ENCODE data around the gene COL4A6.

Gene COL4A6

GRCh38 chrX:108216919-108217571 lies 221.2 kb downstream of the COL4A6 start:
- DNase-seq (ENCODE audit: low read depth in 2 of 2), result no peak

GRCh38 chrX:108216405-108216804 lies 221.8 kb downstream of the COL4A6 start:
- DNase-seq (ENCODE audit: low read depth in 2 of 2), result no peak

- no peak for DNase-seq (ENCODE audit: low read depth in 2 of 2)
Observed at GRCh38 chrX:108211301-108211700, 226.9 kb downstream of the COL4A6 start.

GRCh38 chrX:108209006-108209554 lies 229.1 kb downstream of the COL4A6 start:
- DNase-seq (ENCODE audit: low read depth in 2 of 2), result no peak

- DNase-seq (ENCODE audit: low read depth in 2 of 2), result no peak
Observed at GRCh38 chrX:108203540-108203939, 234.7 kb downstream of the COL4A6 start.

GRCh38 chrX:108199691-108200090 lies 238.5 kb downstream of the COL4A6 start:
- DNase-seq (ENCODE audit: low read depth in 2 of 2), result no peak

- DNase-seq (ENCODE audit: low read depth in 2 of 2), result no peak
Observed at GRCh38 chrX:108199041-108199440, 239.2 kb downstream of the COL4A6 start.

- DNase-seq (ENCODE audit: low read depth in 2 of 2), result no peak
Observed at GRCh38 chrX:108198420-108198819, 239.8 kb downstream of the COL4A6 start.

GRCh38 chrX:108186811-108187210 lies 251.4 kb downstream of the COL4A6 start:
- DNase-seq (ENCODE audit: low read depth in 2 of 2), result no peak

- no peak for DNase-seq (ENCODE audit: low read depth in 2 of 2)
Observed at GRCh38 chrX:108178143-108178498, 260.1 kb downstream of the COL4A6 start.

- DNase-seq (ENCODE audit: low read depth in 2 of 2), result no peak
Observed at GRCh38 chrX:108177351-108178142, 260.7 kb downstream of the COL4A6 start.

GRCh38 chrX:108173874-108174273 lies 264.3 kb downstream of the COL4A6 start:
- DNase-seq (ENCODE audit: low read depth in 2 of 2), result no peak

- no peak for DNase-seq (ENCODE audit: low read depth in 2 of 2)
Observed at GRCh38 chrX:108171671-108172070, 266.6 kb downstream of the COL4A6 start.

GRCh38 chrX:108169768-108170167 lies 268.5 kb downstream of the COL4A6 start:
- no peak for DNase-seq (ENCODE audit: low read depth in 2 of 2)

GRCh38 chrX:108168961-108169740 lies 269.1 kb downstream of the COL4A6 start:
- DNase-seq (ENCODE audit: low read depth in 2 of 2), result no peak

- no peak for DNase-seq (ENCODE audit: low read depth in 2 of 2)
Observed at GRCh38 chrX:108167211-108167872, 270.9 kb downstream of the COL4A6 start.

- no peak for DNase-seq (ENCODE audit: low read depth in 2 of 2)
Observed at GRCh38 chrX:108165383-108166111, 272.7 kb downstream of the COL4A6 start.

- no peak for DNase-seq (ENCODE audit: low read depth in 2 of 2)
Observed at GRCh38 chrX:108163333-108164082, 274.7 kb downstream of the COL4A6 start.

GRCh38 chrX:108162265-108162664 lies 276.0 kb downstream of the COL4A6 start:
- DNase-seq (ENCODE audit: low read depth in 2 of 2), result no peak

- no peak for DNase-seq (ENCODE audit: low read depth in 2 of 2)
Observed at GRCh38 chrX:108160309-108160708, 277.9 kb downstream of the COL4A6 start.

Data from stimulated activated CD8-positive, alpha-beta memory T cell treated with anti-CD3 and anti-CD28 coated beads, Interleukin-7, amount 100 ng/mL, for 1 hour (primary cell).